B cell (primary cell): ENCODE data around the gene CYGB.
"Not testable (repeated sequence)": the region's sequence is repeated elsewhere in the genome, so short reads cannot be mapped to it uniquely, and the experiment has no call there.

Experiments used
- CTCF ChIP-seq: fragments of 200-600 bp; IDR thresholded peaks from one replicate; pipeline ENCODE4 v1.8.0; 2022; ENCODE audit warnings: antibody characterized with exemption, mild to moderate bottlenecking
- EZH2 ChIP-seq: IDR thresholded peaks from 2 replicates; pipeline ENCODE4 v1.6.1; 2012; ENCODE audit warnings: borderline replicate concordance, low read depth, mild to moderate bottlenecking, moderate library complexity, low read length; ENCODE audit not compliant: insufficient read depth, poor library complexity, severe bottlenecking

- not testable (repeated sequence) for TF ChIP-seq EZH2, CTCF
Observed at GRCh38 chr17:76527016-76527415, 10.5 kb downstream of the CYGB start.
